Left ventricle myocardium inferior (tissue), 1 donor: ENCODE results near the gene ARMC5. TPM values are rescaled to one million over a fixed set of nuclear protein-coding genes. Genes with fewer than 3 reads are reported as not detected.
A peak's percentile ranks its signal among the peaks of the same experiment; 100 is the strongest.
"Not testable (repeated sequence)": the region's sequence is repeated elsewhere in the genome, so short reads cannot be mapped to it uniquely, and the experiment has no call there.

Experiments
- DNase-seq: peaks from one replicate; pipeline ENCODE4 v3.0.0-alpha.2; 2020
- H3K27ac ChIP-seq: fragments of 200-600 bp; replicated peaks from 2 replicates; pipeline ENCODE4 v1.8.0; 2021
- H3K27me3 ChIP-seq: fragments of 200-600 bp; 2 replicates; pipeline ENCODE4 v1.8.0; 2021; ENCODE audit warnings: low read depth
- H3K36me3 ChIP-seq: fragments of 200-600 bp; 2 replicates; pipeline ENCODE4 v1.8.0; 2021
- H3K4me1 ChIP-seq: fragments of 200-600 bp; 2 replicates; pipeline ENCODE4 v1.8.0; 2021
- H3K4me3 ChIP-seq: fragments of 200-600 bp; 2 replicates; pipeline ENCODE4 v1.8.0; 2021; ENCODE audit warnings: mild to moderate bottlenecking, moderate library complexity
- H3K9me3 ChIP-seq: fragments of 200-600 bp; replicated peaks from 2 replicates; pipeline ENCODE4 v1.8.0; 2021
- intact Hi-C: fragments of 100-400 bp; cut with micrococcal nuclease; formaldehyde crosslinking; loops from one replicate; pipeline ENCODE4 v1.11.0; 2022
- total RNA-seq: library from RNA; stranded (reverse); fragmentation: NEBNext Ultra II Directional; extraction: Animal tissue kit (Norgen Biotek cat#: 25700); gene quantifications from one replicate; pipeline ENCODE4 v1.2.1, GENCODE V29; 2021
- TF ChIP-seq, protein P1 (sequence below): fragments of 200-600 bp; IDR thresholded peaks from 2 replicates; pipeline ENCODE4 v1.8.0; 2021; ENCODE audit warnings: antibody characterized with exemption, mild to moderate bottlenecking, borderline replicate concordance
- donor health status: DM: no; HTN: yes; CAD: no; lungs with severe emphysema.

ARMC5 gene
- total RNA-seq, 1 donor from 2014 or later, result 5.8 TPM

DNA sequence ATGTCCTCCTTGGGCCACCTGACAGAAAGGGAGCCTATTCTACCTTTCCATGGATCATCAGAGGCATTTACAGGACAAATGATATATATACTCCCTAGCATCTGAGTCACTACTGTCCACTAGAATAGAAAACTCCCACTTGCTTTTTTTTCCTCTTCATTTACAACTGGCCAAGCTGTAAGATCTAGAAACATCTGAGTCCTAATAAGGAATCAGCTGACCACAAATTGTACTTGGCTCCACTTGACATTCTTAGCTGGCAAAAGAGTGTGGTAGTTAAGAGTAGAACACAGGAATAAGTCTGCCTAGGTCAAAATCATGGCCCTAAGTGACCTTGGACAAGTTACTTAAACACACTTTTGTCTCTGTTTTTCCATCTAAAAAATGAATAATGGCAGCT lies 43.7 kb downstream of the ARMC5 start:
- H3K9me3 ChIP-seq, result no peaks in the 10 kb centered on the region
- intact Hi-C loops, result no loop called here
- DNase-seq, result no peak
- H3K4me1 ChIP-seq, result peaks cover 65% of the 10 kb centered on the region
- TF ChIP-seq, protein P1, sequence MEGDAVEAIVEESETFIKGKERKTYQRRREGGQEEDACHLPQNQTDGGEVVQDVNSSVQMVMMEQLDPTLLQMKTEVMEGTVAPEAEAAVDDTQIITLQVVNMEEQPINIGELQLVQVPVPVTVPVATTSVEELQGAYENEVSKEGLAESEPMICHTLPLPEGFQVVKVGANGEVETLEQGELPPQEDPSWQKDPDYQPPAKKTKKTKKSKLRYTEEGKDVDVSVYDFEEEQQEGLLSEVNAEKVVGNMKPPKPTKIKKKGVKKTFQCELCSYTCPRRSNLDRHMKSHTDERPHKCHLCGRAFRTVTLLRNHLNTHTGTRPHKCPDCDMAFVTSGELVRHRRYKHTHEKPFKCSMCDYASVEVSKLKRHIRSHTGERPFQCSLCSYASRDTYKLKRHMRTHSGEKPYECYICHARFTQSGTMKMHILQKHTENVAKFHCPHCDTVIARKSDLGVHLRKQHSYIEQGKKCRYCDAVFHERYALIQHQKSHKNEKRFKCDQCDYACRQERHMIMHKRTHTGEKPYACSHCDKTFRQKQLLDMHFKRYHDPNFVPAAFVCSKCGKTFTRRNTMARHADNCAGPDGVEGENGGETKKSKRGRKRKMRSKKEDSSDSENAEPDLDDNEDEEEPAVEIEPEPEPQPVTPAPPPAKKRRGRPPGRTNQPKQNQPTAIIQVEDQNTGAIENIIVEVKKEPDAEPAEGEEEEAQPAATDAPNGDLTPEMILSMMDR, result no peak
- H3K27ac ChIP-seq, result peak overlapping the region; percentile 59
- H3K27me3 ChIP-seq, result no peaks in the 10 kb centered on the region
- no peak overlapping the region for H3K4me3 ChIP-seq
- peaks cover 38% of the 10 kb centered on the region for H3K36me3 ChIP-seq

DNA sequence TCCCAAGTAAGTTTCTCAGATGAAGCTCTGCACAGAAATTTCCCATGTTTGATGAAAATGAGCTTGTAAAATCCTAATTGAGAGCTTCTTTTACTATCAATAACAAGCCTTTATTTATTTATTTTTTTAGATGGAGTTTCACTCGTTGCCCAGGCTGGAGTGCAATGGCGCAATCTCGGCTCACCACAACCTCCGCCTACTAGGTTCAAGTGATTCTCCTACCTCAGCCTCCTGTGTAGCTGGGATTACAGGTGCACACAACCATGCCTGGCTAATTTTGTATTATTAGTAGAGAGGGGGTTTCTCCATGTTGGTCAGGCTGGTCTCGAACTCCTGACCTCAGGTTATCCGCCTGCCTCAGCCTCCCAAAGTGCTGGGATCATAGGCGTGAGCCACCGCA lies 44.3 kb downstream of the ARMC5 start:
- DNase-seq, H3K27me3 ChIP-seq, intact Hi-C loops, H3K9me3 ChIP-seq, H3K4me3 ChIP-seq: not testable (repeated sequence)
- peaks cover 71% of the 10 kb centered on the region for H3K4me1 ChIP-seq
- H3K36me3 ChIP-seq, result peaks cover 32% of the 10 kb centered on the region
- H3K27ac ChIP-seq, result peak overlapping the region; percentile 59

DNA sequence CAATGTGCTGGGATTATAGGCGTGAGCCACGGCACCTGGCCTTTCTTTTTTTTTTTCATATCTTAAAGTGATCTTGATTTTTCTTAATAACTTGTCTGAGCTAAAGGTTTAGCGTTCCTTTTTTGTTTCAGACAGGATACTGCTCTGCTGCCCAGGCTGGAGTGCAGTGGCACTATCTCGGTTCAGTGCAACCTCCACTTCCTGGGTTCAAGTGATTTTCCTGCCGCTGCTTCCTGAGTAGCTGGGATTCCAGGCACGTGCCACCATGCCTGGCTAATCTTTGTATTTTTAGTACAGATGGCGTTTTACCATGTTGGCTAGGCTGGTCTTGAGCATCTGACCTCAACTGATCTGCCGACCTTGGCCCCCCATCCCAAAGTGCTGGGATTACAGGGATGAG lies 44.9 kb downstream of the ARMC5 start:
- H3K4me3 ChIP-seq, result no peak overlapping the region
- DNase-seq, result no peak
- no peaks in the 10 kb centered on the region for H3K9me3 ChIP-seq
- intact Hi-C loops, result no loop called here
- no peaks in the 10 kb centered on the region for H3K27me3 ChIP-seq
- peak overlapping the region; percentile 59 for H3K27ac ChIP-seq
- TF ChIP-seq, protein P1, result no peak
- H3K4me1 ChIP-seq, result peaks cover 77% of the 10 kb centered on the region
- H3K36me3 ChIP-seq, result peaks cover 26% of the 10 kb centered on the region

DNA sequence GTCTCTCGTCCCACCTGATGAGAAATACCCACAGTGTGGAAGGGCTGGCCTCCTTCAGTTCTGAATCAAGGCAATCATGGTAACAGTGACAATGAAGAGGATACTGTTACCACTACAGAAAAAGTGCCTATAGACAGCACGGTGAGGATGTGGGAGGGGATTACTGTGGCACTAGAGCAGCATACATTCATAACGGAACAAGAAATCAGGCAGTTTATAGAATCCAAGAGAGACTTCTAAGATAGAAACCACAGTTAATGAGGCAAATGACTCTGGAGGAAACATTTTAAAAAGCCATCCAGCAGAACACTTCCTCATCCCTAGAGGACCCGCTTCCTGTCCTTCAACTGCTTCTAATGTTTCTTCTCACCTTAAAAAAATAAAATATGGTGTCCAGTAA lies 46.2 kb downstream of the ARMC5 start:
- peaks cover 87% of the 10 kb centered on the region for H3K4me1 ChIP-seq
- peaks cover 13% of the 10 kb centered on the region for H3K36me3 ChIP-seq
- intact Hi-C loops, result no loop called here
- H3K4me3 ChIP-seq, result no peak overlapping the region
- no peak for DNase-seq
- TF ChIP-seq, protein P1, result no peak
- no peaks in the 10 kb centered on the region for H3K27me3 ChIP-seq
- no peaks in the 10 kb centered on the region for H3K9me3 ChIP-seq
- peak overlapping the region; percentile 59 for H3K27ac ChIP-seq

DNA sequence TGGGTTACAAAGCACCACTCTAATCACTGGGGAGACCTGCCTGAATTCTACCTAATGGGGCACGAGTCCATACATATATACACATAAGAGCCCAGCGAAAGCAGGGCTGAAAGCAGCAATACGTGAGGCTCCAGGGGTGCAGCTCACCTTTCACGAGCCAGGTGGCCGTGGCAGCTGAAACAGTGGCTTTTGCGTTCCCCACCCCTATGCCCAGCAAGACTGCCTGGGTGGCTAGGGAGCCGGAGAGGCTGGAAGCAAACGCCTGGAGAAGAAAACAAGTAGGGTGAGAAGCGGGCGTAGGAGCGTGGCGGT lies 48.3 kb downstream of the ARMC5 start:
- TF ChIP-seq, protein P1, result no peak
- Histone ChIP-seq H3K27ac (peak overlapping the region; percentile 96), H3K36me3 (peaks cover 12% of the 10 kb centered on the region), H3K4me3 (peak overlapping the region; percentile 95), H3K27me3 (no peaks in the 10 kb centered on the region), H3K4me1 (peaks cover 76% of the 10 kb centered on the region), H3K9me3 (no peaks in the 10 kb centered on the region)
- no peak for DNase-seq
- intact Hi-C loops, result no loop called here

DNA sequence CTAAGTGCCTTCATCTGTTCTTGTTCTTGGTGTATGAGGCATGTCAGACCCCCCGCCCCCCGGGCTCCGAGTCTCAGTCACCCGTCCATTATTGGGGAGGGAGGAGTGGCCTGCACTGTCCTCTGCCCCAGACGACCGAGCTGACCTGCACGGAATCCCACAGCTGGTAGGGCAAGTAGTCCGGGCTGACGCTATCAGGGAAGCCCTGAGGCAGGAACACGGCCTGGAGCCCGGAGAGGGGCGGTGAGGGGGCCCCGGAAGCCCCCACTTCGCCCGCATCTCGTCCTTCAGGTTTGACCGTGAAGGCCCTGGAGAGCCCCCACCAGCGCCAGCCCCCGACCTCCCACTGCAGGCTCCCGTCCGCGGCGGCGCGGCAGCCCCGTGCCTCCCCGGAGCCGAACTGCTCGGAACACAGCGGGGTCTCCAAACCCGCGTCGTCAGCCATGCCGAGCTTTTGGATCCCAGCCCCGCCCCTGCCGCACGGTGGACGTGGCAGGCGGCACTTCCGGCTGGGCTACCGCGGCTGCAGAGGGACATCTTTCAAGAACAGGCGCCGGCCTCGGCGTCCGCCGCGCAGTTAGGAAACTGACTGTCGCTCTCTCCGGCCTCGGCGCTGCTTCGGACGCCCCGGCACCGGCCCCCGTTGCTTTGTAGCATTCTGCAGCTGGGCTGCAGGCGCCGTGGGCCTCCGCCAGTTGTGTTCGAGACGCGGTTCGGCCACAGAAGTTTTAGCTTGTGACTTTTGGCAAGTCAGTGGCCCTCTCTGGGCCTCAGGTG lies 48.8 kb downstream of the ARMC5 start, which contains the start of gene RUSF1:
RUSF1 (minus strand) TSS at position 463 of the 777 bp plus-strand sequence; CDS start at position 445, 18 bp downstream.
- TF ChIP-seq, protein P1, result peak; percentile 9
- intact Hi-C loops, result no loop called here
- Histone ChIP-seq H3K4me1 (peaks cover 71% of the 10 kb centered on the region), H3K27me3 (no peaks in the 10 kb centered on the region), H3K36me3 (peaks cover 12% of the 10 kb centered on the region), H3K27ac (peak within 1 kb of the TSS; percentile 96), H3K4me3 (peak within 1 kb of the TSS; percentile 95), H3K9me3 (no peaks in the 10 kb centered on the region)
- DNase-seq, result peak; percentile 93
